Muscle of arm (tissue), 12 donors: Measurements from ENCODE around the gene C9orf78. TPM values are rescaled to one million over a fixed set of nuclear protein-coding genes. Genes with fewer than 3 reads are reported as not detected.

ENCODE experiments used
- DNase-seq: peaks from one replicate; pipeline ENCODE4 v3.0.0-alpha.2; 2013
- polyA plus RNA-seq, 12 donors: library from polyadenylated mRNA; unstranded; fragments of 120-200 nt; gene quantifications; one replicate each; pipeline ENCODE4 v1.2.1, GENCODE V29; 2013; ENCODE audit not compliant: insufficient read length in 12 of 12

Gene C9orf78
- polyA plus RNA-seq, 12 donors, result 41.1 to 1,914 (median 51.9) TPM

DNA sequence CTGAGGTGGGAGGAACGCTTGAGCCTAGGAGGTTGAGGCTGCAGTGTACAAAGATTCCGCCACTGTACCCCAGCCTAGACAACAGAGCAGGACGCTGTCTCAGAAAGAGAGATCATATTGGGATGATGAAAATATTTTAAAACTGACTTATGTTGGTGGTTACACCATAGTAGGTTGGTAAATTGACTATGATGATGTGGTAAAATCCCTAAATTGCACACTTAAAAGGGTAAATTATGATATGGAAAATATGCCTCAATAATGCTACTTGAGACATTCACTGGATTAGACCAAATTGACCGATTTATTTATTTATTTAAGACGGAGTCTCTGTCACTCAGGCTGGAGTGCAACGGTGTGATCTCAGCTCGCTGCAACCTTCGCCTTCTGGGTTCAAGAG, 53.9 kb downstream of the C9orf78 start:
- DNase-seq, result no peak

GRCh38 chr9:129779560-129780190, 55.4 kb downstream of the C9orf78 start:
- no peak for DNase-seq

DNA sequence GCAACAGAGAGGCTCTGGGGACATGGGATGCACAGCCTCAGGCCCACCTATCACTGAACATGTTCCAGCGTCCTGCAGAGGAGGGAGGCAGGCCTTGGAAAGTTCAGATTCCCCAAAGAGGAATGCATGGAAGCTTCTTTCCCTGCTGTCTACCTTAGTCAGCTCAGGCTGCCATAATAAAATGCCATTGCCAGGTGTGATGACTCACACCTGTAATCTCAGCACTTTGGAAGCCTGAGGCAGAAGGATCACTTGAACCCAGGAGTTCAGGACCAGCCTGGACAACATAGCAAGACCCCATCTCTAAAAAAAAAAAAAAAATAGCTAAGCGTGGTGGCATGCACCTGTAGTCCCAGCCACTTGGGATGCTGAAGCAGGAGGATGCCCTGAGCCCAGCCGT, 56.6 kb downstream of the C9orf78 start:
- DNase-seq, result no peak

DNA sequence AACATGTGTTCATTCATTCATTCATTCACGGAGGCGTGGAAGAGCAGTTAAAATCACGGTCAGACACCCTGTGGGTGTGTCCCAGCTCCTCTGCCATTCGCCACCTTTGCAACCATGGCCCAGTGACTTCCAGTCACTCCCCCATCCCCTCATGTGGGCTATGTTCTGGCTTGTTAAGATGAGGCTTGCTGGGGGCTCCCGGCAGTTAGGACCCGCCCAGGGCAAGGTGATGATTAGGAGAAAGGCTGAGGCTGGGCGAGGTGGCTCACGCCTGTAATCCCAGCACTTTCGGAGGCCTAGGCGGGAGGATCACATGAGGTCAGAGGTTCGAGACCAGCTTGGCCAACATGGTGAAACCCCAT, 57.3 kb downstream of the C9orf78 start:
- no peak for DNase-seq

Other genes with a start within 250 kb of the C9orf78 start
- gene C9orf50, start 214.2 kb downstream of the C9orf78 start, polyA plus RNA-seq, result not detected
- gene NTMT1, start 209.1 kb downstream of the C9orf78 start, polyA plus RNA-seq, result 10 to 100 TPM in 11 of 12 donors, not detected in 1; 24.0 to 37.4 (median 32.1) TPM
- gene ASB6, start 193.1 kb downstream of the C9orf78 start, polyA plus RNA-seq, result 10 to 100 TPM in 9 of 12 donors, 1 to 10 TPM in 2, not detected in 1; 9.2 to 14.5 (median 11.6) TPM
- 10 to 100 TPM in 1 of 12 donors, 1 to 10 TPM in 9, not detected in 2; 1.5 to 20.7 (median 3.2) TPM for gene PRRX2, start 169.6 kb downstream of the C9orf78 start, polyA plus RNA-seq
- 10 to 100 TPM in 5 of 12 donors, 1 to 10 TPM in 6, not detected in 1; 5.3 to 19.4 (median 9.0) TPM for gene PTGES, start 82.2 kb downstream of the C9orf78 start, polyA plus RNA-seq
- 10 to 100 TPM in 10 of 12 donors, 1 to 10 TPM in 1, not detected in 1; 7.5 to 18.5 (median 15.4) TPM for gene TOR1B, start 32.1 kb downstream of the C9orf78 start, polyA plus RNA-seq
- 10 to 100 TPM in 11 of 12 donors, not detected in 1; 21.5 to 31.6 (median 24.9) TPM for gene TOR1A, start 11.1 kb downstream of the C9orf78 start, polyA plus RNA-seq
- gene USP20, start 183 bp upstream of the C9orf78 start, polyA plus RNA-seq, result 10 to 100 TPM in 8 of 12 donors, 1 to 10 TPM in 3, not detected in 1; 8.5 to 22.2 (median 11.4) TPM
- 10 to 100 TPM in 11 of 12 donors, not detected in 1; 14.8 to 67.8 (median 19.9) TPM for gene FNBP1, start 207.9 kb upstream of the C9orf78 start, polyA plus RNA-seq
- gene GPR107, start 218.6 kb upstream of the C9orf78 start, polyA plus RNA-seq, result 10 to 100 TPM in 11 of 12 donors, not detected in 1; 32.6 to 40.6 (median 37.8) TPM